IMR-90 (cell line): Measurements from ENCODE around the gene SETX.

ENCODE experiments used
- CTCF ChIP-seq: conservative IDR thresholded peaks from 2 replicates; pipeline ENCODE4 v1.5.1; 2012; ENCODE audit warnings: mild to moderate bottlenecking, low read depth, low read length, improper control_type of control experiment
- MAFK ChIP-seq: IDR thresholded peaks from 2 replicates; pipeline ENCODE4 v1.6.1; 2012; ENCODE audit warnings: low read depth, low read length, improper control_type of control experiment
- POLR2A ChIP-seq: IDR thresholded peaks from 2 replicates; pipeline ENCODE4 v1.6.1; 2012; ENCODE audit warnings: mild to moderate bottlenecking, low read depth, low read length
- TF ChIP-seq, protein P1 (sequence below): fragments of 150-350 bp; IDR thresholded peaks from 2 replicates; pipeline ENCODE4 v1.6.1; 2017; ENCODE audit warnings: mild to moderate bottlenecking, antibody characterized with exemption, low read length, low read depth

GRCh38 chr9:132346177-132346576 is 8.6 kb downstream of the SETX start:
- TF ChIP-seq CTCF (no peak), POLR2A (no peak), MAFK (no peak)
- TF ChIP-seq, protein P1, sequence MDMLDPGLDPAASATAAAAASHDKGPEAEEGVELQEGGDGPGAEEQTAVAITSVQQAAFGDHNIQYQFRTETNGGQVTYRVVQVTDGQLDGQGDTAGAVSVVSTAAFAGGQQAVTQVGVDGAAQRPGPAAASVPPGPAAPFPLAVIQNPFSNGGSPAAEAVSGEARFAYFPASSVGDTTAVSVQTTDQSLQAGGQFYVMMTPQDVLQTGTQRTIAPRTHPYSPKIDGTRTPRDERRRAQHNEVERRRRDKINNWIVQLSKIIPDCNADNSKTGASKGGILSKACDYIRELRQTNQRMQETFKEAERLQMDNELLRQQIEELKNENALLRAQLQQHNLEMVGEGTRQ = no peak
